ENCODE data around the gene KRTAP5-9.
"Not testable (repeated sequence)": the region's sequence is repeated elsewhere in the genome, so short reads cannot be mapped to it uniquely, and the experiment has no call there.

Gene KRTAP5-9

GRCh38 chr11:71563406-71563805 lies 15.2 kb downstream of the KRTAP5-9 start:
- DNase-seq (ENCODE audit: low read depth): peak; percentile 52
- H3K4me3 ChIP-seq (ENCODE audit: low read length): no peak overlapping the region
- TF ChIP-seq CTCF (IDR thresholded peaks at IDR 0.05; ENCODE audit: insufficient read depth, low read depth, low read length, missing control alignments): peak; percentile 46

GRCh38 chr11:71564430-71564829 lies 16.2 kb downstream of the KRTAP5-9 start:
- no peak for TF ChIP-seq CTCF (IDR thresholded peaks at IDR 0.05; ENCODE audit: insufficient read depth, low read depth, low read length, missing control alignments)

GRCh38 chr11:71565263-71565662 lies 17.0 kb downstream of the KRTAP5-9 start, which contains the start of gene KRTAP5-10:
Gene KRTAP5-10, plus strand, starts transcription at chr11:71565563. Its CDS starts 25 bp downstream, at chr11:71565588.
- H3K4me3 ChIP-seq (ENCODE audit: low read length): no peak within 1 kb of the TSS
- DNase-seq (ENCODE audit: low read depth): no peak

More at GRCh38 chr11:71564430-71564829, 16.2 kb downstream of the KRTAP5-9 start:
- DNase-seq (ENCODE audit: low read depth): no peak
- no peak overlapping the region for H3K4me3 ChIP-seq (ENCODE audit: low read length)

GRCh38 chr11:71566081-71566620 lies 17.9 kb downstream of the KRTAP5-9 start:
- no peak overlapping the region for H3K4me3 ChIP-seq (ENCODE audit: low read length)
- peak; percentile 80 for DNase-seq (ENCODE audit: low read depth)
- TF ChIP-seq CTCF (IDR thresholded peaks at IDR 0.05; ENCODE audit: insufficient read depth, low read depth, low read length, missing control alignments): no peak

More at GRCh38 chr11:71565263-71565662, 17.0 kb downstream of the KRTAP5-9 start, which contains the start of gene KRTAP5-10:
- TF ChIP-seq CTCF (IDR thresholded peaks at IDR 0.05; ENCODE audit: insufficient read depth, low read depth, low read length, missing control alignments): no peak

GRCh38 chr11:71566626-71567599 lies 18.7 kb downstream of the KRTAP5-9 start:
- DNase-seq (ENCODE audit: low read depth): not testable (repeated sequence)

GRCh38 chr11:71567633-71568032 lies 19.4 kb downstream of the KRTAP5-9 start:
- TF ChIP-seq CTCF (IDR thresholded peaks at IDR 0.05; ENCODE audit: insufficient read depth, low read depth, low read length, missing control alignments): peak; percentile 8
- not testable (repeated sequence) for H3K4me3 ChIP-seq (ENCODE audit: low read length); DNase-seq (ENCODE audit: low read depth)

More at GRCh38 chr11:71566626-71567599, 18.7 kb downstream of the KRTAP5-9 start:
- not testable (repeated sequence) for H3K4me3 ChIP-seq (ENCODE audit: low read length)

- TF ChIP-seq CTCF (IDR thresholded peaks at IDR 0.05; ENCODE audit: insufficient read depth, low read depth, low read length, missing control alignments): no peak
- peak; percentile 10 for DNase-seq (ENCODE audit: low read depth)
- no peak overlapping the region for H3K4me3 ChIP-seq (ENCODE audit: low read length)
These were observed 20.6 kb downstream of the KRTAP5-9 start for GRCh38 chr11:71568704-71569349.

GRCh38 chr11:71571101-71571850 lies 23.1 kb downstream of the KRTAP5-9 start:
- DNase-seq (ENCODE audit: low read depth); H3K4me3 ChIP-seq (ENCODE audit: low read length): not testable (repeated sequence)

Measured in epithelial cell of esophagus (primary cell).